ENCODE results near the gene CCDC93.
"Not testable (repeated sequence)": the region's sequence is repeated elsewhere in the genome, so short reads cannot be mapped to it uniquely, and the experiment has no call there.

CCDC93 gene

DNA sequence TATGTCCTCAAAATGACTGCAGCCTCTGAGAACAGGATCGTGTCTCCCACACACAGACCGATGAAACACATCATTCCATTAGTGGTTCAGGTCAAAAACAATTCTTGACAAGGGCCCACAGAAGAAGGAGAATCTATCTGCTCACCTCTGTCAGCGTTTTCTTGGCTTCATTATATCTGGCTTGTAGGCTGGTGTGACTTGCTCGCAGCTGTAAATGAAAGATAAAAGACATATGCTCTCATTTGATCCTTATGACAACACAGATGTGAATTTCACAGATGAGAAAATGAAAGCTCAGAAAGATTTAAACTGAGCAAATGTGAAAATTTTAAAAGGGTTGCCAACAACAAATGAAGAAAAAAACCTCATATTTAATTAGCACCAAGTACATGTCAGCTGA is 61.6 kb downstream of the CCDC93 start:
- no peak for DNase-seq

DNA sequence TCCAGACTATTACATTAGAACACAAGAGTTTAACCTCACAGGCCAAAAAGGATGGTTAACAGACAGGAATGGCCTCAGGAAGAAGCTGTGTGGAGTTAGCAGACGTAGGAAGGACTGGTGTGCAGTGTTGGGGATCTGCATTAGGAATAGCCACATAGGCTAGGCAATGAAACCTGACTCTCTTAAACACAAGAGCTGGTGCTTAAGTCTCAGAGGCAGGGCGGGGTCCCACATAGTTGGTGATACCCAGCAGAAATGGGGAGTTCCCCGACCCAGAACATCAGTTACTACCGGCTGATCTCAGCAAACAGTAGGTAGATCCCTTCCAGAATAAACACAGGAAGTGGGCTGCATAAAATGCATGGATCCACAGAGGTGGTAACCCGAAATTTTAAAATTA is 64.1 kb downstream of the CCDC93 start:
- DNase-seq: no peak

DNA sequence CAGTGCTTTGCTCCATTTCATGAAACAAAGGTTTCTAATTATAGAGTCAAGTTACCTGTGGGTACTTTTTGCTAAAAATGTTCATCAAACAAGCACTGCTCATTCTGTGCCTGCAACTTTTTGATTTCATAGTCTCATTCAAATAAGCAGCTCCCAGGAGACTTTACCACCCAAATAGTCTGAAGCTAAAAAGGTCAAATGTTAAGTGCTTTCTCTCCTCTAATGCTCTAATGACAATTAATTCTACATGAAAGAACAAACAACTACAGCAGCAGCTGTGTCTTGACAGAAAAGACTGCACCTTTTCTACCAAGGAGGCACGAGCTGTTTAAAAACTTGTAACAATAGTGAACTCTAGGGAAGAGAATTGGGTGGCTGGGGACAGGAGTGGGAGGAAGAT is 65.3 kb downstream of the CCDC93 start:
- no peak for DNase-seq

DNA sequence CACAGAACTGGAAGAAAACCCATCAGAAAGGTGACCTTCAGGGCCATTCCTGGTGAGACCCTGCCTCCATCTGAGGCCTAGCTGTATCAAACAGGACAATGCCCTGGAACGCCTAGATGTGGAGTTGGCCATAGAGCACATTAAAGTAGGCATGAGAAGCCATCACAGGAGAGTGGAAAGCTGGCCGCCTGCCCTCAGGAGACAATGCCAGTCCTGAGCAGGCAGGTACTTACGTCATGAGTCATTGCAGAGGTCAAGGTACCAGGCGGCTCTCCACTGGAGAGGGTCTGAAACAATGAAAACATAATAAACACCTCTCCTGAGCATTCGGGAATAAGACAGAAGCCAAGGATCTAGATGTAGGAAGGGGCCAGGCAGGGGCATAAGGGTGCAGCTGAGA is 68.6 kb downstream of the CCDC93 start:
- DNase-seq: no peak

DNA sequence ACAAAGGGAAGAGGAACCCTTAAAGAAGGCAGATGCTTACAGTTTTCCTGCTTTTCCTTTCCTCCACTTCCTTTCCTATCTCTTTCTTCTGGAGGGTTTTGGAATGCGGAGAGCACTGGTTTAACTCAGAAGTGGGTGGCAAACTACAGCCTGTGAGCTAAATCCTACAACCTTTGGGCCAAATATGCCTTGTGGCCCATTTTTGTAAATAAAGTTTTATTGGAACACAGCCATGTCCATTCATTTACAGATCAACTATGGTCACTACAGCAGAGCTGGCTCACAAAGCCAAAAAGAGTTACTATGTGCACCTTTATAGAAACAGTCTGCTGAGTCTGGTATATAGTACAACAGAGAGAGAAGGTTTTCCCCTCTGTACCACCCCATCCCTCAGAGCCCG is 69.1 kb downstream of the CCDC93 start:
- DNase-seq: no peak

DNA sequence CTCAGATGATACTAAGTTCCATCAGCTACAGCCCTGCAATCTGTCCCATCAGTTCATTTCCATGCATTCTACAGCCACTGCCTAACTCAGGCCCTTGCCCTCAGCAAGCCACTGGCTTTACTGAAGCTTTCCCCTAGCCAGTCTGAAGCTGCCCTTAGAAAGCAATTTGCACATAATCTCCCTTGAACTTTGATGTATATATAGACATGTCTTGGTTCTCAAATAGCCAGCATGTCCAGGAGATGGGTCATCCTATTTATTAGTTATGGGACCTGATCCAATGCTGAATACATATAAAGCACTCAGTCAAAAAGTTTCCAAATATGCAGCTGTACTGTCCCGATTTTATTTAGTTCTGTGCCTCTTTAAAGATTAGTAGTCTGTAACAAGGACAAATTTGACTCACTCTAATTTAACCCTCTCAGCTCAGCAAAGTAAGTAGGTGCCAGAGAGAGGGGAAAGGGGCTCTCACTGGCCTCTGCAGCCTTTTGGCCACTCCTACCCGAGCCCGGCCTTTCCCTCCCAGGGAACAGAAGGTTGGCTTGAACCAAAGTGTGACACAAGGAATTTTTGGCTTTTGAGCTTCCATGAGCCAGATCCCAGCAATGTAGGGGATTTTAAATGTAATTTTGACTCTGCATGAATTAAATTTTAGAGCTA is 70.7 kb downstream of the CCDC93 start:
- DNase-seq: no peak

DNA sequence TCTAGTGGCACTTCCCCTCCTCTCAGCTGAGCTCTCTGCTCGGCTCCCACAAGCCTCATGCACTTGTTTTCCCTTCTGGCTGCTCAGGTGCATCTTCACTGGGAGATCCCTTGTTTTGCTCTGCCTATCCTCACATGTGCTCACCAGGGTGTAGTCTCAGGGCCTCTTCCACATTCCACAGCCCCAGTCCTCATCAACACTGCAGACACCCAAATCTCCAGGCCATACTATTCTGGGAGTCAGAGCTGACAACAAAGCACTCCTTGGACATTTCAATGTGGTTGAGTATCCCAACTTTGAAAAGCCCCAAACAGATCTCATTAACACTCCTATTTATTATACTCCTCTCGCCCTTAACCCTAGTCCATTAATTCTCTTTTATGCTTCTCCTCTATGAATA is 71.3 kb downstream of the CCDC93 start:
- no peak for DNase-seq

DNA sequence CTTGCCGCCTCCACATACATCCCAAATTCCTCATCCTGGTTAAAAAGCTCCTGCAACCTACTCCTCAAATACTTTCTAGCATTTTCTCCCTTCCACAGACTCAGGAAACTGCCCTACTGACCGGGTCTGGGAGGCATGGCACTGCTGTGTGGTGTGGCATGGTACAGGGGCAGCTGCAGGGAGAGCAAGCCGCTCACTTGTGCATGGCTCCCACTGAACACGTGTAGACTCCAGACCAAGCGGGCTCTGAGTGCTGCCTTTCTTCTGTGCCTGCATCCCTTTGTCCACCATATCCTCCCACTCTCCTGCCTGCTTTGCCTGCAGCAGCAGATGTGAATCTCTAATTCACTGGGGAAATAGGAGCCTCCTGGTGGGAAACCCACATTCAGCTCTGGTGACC is 72.2 kb downstream of the CCDC93 start:
- DNase-seq: no peak

DNA sequence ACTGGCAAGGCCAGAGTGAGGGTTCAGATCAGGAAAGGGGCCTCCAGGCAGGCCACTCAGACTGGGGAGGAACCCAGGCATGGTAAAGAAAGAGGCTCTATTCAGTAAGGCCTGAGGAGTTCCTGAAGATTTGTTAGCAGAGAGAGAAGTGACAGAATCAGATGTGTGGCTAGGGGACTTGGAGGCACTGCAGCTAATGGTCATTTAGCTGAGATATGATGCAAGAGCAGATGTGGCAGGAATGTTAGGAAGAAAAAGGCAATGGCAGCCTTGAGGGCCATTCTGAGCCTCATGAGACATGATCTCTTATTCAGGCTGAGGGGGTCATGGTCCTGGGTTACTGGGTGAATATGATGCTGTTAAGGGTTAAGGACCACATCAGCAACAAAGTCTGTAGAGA is 73.4 kb downstream of the CCDC93 start:
- no peak for DNase-seq

DNA sequence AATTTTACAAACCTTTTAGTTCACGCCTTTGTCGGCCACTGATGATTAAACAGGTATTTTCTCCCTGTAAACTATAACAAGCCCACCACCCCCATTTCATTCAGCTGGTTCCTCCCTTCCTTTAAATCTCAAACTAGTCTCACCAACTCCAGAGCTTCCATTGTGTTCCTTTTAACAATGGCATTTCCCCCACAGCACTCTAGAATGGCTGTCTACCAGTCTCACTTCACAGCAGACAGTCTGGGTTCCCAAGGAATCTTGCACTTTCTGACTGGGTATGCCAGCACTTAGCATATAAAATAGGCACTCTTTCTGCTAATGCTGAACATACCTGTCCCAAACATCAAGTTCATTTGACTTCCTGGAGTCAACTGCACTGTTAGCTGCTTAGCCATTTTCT is 75.3 kb downstream of the CCDC93 start:
- no peak for DNase-seq

DNA sequence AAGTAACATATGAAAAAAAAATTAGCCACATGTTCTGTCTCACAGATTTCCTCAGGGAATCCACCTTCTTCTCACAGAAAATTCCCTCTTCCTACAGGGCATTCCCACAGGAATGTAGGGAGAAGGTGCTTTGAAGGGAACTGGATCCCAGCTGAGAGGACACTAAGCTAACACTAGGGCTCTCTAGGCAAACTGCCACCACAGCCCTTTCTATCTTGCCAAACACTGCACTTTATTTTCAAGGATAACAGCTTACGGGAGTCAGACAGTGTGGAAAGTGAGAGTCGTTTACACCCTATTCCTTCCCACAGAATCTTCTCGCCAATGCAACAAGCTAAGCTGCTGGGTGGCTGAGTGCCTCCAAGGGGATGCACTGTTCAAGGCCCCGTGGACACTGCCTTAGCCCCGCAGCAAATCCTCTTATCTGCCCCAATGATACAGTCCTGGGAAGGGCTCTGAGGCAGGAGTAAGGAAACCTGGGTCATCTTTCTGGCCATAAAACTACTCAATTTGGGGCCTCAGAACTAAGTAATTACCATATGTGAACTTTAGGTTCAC is 76.9 kb downstream of the CCDC93 start:
- no peak for DNase-seq

DNA sequence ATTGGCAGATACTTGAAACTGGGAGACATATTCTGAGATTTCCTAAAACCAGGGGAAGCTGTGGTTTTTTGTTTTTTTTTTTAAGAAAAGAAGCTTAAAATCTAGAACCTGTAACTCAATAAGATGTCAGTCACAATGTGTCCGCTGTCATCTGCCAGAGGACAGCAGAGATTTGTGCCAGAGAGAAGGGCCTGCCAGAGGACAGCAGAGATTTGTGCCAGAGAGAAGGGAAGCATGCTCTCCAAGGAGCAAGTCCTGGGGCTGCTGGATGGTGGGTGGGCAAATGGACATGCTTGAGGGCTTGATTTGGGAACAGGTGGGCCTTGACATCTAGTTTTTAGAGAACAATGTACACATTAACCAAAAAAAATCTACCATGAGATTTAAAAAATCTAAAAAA is 77.9 kb downstream of the CCDC93 start:
- no peak for DNase-seq

DNA sequence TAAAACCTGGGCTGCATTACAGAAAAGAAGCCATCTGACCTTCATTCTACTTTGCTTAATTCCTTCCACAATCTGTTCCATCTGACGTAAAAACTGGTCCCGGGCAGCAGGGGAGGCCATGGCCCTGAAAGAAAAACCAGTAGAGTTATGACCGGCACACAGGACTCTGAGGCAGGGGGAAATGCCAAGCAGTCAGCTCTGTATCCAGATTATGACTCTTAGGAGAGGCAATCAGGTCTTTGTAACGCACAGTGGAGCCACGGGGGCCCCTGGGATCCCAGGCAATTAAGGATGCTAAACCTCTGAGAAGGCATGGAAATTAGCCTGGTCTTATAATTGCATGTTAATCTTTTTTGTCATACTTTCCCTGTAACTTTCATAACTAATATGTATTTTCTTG is 78.4 kb downstream of the CCDC93 start:
- DNase-seq: no peak

DNA sequence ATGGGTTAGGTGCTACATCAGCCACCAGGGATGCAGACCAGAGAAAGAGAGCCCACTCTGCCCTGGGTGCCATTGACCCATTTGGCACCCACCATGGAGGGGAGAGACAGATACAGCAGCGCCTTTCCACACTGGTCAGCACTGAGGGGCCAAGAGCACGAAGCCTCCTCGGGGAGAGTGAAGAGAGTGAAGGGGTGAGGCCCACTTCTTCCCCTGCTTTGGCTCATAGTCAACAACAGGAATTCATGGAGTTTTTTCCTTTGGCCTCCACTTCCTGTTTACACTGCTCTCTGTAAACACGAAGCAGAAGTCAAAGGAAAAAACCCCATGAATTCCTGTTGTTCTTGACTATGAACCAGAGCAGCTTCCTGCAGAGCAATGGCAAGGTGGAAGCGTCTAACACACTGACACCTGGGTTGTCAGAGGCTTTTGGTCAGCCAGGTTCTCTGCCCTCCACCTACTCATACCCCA is 80.0 kb downstream of the CCDC93 start:
- DNase-seq: no peak

DNA sequence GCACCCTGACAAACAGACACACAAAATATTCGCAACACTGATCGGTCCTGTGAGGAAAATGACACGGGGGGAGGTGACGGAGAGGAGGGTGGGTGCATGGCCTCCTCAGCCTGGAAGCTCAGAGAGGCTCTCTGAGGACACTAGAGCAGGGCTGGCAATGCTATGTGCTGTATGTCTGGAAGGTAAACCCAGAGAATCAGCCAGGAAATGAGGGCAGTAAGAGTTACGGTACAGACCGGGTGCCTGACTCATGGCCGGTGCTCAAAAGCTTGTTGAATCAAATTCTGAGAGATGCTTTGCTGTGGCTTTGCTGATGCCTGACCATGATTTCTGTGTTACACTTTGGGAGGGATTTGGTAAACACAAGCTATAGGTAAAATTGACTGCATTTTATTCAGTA is 81.9 kb downstream of the CCDC93 start:
- DNase-seq: no peak

DNA sequence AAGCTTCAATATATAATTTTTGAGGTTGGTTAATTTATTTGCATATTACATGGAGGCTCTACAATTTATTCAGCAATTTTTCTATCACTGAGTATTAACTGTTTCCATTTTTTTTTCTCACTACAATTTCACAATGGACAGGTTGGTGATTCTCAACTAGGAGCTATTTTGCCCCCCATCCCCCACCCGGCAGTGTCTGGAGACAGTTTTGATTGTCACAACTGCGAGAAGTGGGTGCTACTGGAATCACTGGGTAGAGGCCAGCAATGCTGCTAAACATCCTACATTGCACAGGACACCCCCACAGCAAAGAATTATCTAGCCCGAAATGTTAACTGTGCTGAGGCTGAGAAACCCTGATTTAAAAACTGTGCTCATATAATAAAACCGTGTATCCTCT is 82.6 kb downstream of the CCDC93 start:
- no peak for DNase-seq

DNA sequence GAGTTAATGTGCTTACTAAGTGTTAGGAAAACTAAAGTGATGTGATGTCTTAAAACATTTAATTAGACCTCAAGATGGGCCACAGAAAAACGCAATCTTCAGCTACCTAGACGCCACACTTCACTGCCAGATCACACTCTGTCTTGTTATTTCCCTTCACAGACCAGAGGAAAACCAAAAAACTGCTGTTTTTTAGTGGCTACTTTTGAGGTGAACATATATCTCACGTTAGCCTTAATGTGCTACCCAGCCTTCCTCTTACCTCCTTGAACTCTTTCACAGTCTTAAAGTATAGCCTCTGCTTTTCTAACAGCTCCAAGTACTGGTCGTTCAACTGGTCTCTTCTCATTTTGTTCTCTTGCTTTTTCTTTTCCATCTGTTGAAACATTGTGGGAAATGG is 83.1 kb downstream of the CCDC93 start:
- no peak for DNase-seq

DNA sequence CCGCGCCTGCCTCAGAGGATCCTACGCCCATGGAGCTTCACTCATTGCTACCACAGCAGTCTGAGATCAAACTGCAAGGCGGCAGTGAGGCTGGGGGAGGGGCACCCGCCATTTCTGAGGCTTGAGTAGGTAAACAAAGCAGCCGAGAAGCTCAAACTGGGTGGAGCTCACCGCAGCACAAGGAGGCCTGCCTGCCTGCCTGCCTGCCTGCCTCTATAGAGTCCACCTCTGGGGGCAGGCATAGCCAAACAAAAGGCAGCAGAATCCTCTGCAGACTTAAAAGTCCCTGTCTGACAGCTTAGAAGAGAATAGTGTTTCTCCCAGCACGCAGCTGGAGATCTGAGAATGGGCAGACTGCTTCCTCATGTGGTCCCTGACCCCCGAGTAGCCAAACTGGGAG is 90.4 kb downstream of the CCDC93 start:
- DNase-seq: not testable (repeated sequence)

DNA sequence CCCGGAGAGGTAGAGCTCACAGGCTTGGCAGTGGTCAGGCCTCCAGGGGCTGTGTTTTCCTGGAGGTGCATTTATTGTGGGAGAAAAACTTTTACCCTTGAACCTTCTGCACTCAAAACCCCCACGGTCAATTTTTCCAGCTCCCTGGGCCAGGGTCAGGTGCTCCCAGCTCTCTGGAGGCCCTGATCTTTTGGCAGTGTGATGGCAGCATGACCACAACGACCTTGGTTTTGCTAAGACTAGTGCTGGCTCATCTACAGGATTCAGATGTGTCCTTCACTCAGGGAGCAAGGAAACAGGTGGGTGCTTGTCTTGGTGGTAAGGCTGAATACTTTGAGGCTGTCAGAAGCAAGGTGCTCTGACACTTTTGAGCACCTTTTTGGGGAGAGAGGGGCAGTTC is 92.3 kb downstream of the CCDC93 start:
- no peak for DNase-seq

DNA sequence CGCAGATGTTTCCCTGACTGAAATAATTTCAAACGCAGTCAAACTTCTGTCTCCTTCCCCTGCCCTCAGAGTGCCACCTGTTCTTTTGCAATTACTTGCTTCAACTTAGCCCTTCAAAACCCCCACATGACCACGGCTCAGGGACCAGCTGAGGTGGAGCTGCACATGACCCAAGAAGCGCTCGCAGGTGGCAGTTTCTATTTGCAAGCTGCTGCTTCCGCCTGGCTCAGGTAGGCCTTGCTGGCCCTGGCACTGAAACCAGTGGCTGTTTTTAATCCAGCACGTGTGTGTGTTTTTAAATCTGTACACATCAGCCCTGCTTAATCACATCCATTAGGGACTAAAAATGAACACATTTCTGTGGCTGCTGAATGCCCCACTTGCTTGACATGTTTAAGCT is 95.3 kb downstream of the CCDC93 start:
- DNase-seq: no peak

DNA sequence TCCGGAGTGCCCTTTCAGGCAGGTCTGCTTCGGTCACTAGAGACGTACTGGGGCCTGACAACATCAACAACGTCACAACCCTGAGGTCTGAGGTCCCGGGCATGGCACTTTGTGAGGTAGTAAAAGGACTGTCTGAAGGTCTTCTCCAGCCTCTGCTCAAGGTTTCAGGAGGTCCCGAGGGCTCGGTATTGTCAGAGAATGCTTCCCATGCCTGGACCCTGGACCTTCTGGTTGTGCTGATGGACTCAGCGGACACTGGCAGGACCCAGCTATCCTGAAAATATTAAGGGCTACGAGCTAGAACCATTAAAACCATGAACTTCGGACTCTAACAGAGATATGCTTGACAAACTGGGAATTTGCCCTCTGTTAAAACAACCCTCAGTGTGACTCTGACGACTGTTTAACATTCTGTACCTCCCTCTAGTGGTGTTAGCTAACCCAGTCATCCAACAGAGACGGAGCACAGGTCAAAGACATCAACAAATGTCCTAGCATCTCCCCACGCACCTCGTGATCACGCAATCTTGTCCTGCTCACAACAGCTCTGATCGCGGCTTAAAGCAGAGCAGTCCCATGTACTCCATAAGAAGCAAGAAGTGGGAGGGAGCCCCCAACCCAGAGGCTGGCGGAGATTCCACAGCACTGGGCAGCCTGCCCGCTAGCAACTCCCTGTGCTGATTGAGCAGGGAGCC is 96.5 kb downstream of the CCDC93 start:
- DNase-seq: no peak

DNA sequence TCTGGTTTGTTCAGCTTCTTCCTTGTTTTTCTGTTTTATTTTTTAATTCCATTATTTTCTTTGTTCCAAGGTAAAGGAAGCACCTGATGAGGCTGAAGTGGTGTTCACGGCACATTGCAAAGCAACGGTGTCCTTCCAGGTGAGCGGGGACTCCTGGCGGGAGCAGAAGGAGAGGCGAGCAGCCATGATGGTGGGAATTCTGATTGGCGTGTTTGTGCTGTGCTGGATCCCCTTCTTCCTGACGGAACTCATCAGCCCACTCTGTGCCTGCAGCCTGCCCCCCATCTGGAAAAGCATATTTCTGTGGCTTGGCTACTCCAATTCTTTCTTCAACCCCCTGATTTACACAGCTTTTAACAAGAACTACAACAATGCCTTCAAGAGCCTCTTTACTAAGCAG is 110.9 kb downstream of the CCDC93 start:
- no peak for DNase-seq

DNA sequence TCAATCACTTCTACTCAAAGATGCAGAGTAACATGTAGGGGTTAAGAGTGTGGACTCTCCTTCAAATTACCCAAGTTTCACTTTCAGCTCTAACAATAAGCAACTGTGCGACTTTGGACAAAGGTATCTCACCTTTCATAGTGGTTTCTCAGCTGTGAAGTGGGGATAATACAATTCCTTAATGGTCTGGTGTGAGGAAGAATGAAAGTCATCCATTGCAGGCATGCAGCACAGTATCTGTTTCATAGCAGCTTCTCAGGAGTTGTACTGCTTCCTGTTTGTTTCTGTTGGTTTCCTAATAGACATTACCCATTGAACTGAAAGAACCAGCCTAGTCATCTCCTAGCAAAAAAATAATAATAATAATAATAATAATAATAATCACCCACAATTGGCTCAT is 125.0 kb downstream of the CCDC93 start:
- DNase-seq: no peak

DNA sequence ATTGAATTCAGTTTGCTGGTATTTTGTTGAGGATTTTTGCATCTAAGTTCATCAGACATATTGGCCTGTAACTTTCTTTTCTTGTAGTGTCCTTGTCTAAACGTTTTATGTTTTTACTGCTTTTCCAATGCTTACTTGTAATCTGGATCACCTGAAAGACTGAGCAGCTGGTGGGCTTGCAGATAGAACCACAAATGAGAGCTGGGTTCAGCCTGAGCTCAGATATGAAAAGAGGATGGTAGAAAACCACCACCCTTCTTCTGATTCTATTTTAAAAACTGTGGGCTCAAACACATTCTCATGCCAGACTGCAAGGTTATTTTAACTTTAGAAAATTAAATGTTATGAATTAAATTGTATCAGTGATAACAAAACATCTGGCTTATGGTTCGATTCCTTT is 128.6 kb downstream of the CCDC93 start:
- no peak for DNase-seq

DNA sequence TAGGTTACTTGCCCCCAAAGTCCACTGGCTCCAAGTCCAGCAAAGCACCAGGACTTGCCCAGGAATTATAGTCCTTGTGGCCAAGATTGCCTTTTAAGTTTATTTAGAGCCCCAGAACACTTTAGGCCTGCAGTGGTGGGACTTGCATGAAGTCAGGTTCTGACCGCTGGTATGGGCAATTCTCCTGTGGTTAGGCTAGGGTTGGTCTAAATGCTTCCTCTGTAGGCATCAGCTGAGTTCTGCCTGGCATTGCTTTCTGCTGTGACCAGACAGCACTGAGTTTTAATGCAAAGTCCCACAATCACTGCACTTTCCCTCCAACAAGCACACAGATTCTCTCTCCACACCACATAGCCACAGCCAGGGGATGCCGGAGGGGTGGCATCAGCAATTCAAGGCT is 134.9 kb downstream of the CCDC93 start:
- no peak for DNase-seq
